Heart right ventricle (tissue), 16 donors: ENCODE measurements around the gene CCDC154. TPM values are rescaled to one million over a fixed set of nuclear protein-coding genes. Genes with fewer than 3 reads are reported as not detected.

Experiments
- ATAC-seq, 8 donors: fragments of 200-7000 bp; cut with Tn5 transposase; one replicate each; pipeline ENCODE4 v1.9.1; 2020; ENCODE audit warnings: mild to moderate bottlenecking in 8 of 8, moderate library complexity in 8 of 8, moderate number of reproducible peaks in 1 of 8
- DNase-seq, 2 donors: peaks; one replicate each; pipeline ENCODE4 v3.0.0-alpha.2; 2020
- H3K27ac ChIP-seq, 10 donors: fragments of 200-600 bp; sonication (generic) in 2 of 10; one replicate each; pipeline versions ENCODE4 v1.5.0 to v1.8.0; 2020 to 2022; ENCODE audit warnings: mild to moderate bottlenecking in 3 of 10
- H3K27me3 ChIP-seq, 7 donors: fragments of 200-600 bp; one replicate each; pipeline ENCODE4 v1.8.0; 2021 to 2022; ENCODE audit warnings: mild to moderate bottlenecking in 2 of 7
- H3K36me3 ChIP-seq, 9 donors: fragments of 200-600 bp; sonication (generic) in 1 of 9; one replicate each; pipeline versions ENCODE4 v1.5.0 to v1.8.0; 2020 to 2022; ENCODE audit warnings: mild to moderate bottlenecking in 2 of 9
- H3K4me1 ChIP-seq, 9 donors: fragments of 200-600 bp; sonication (generic) in 1 of 9; one replicate each; pipeline versions ENCODE4 v1.5.0 to v1.8.0; 2020 to 2022; ENCODE audit warnings: mild to moderate bottlenecking in 4 of 9
- H3K4me3 ChIP-seq, 10 donors: fragments of 200-600 bp; sonication (generic) in 2 of 10; one replicate each; pipeline versions ENCODE4 v1.5.0 to v1.8.0; 2020 to 2022; ENCODE audit warnings: mild to moderate bottlenecking in 7 of 10, moderate library complexity in 2 of 10
- H3K9me3 ChIP-seq, 11 donors: fragments of 200-600 bp in 10 of 11; sonication (generic) in 2 of 11; one replicate each; pipeline versions ENCODE4 v1.5.0 to v1.8.0; 2013 to 2022; ENCODE audit warnings: mild to moderate bottlenecking in 2 of 11, control low read depth in 1 of 11, moderate library complexity in 1 of 11
- CTCF ChIP-seq, 9 donors: fragments of 200-600 bp; sonication (generic) in 2 of 9; IDR thresholded peaks; one replicate each; pipeline versions ENCODE4 v1.5.0 to v1.8.0; 2021 to 2022; ENCODE audit warnings: antibody characterized with exemption in 9 of 9, mild to moderate bottlenecking in 5 of 9, moderate library complexity in 1 of 9
- WGBS, 2 donors: extraction: QIAGEN DNeasy Blood & Tissue Kit; methylation state at CpG; one replicate each; pipeline ENCODE4 v1.1.7; 2013; ENCODE audit warnings: inconsistent platforms in 1 of 2; 5-methylcytosine and 5-hydroxymethylcytosine counted together
- intact Hi-C, 10 donors: fragments of 100-400 bp; cut with DNase I; formaldehyde crosslinking; loops; one replicate each; pipeline versions ENCODE4 v1.11.1 to v1.14.2; 2022
- polyA plus RNA-seq, 2 donors: library from polyadenylated mRNA; stranded (reverse); fragments of 200-250 nt; gene quantifications; one replicate each; pipeline ENCODE4 v1.2.3, GENCODE V29; 2013
- total RNA-seq, 10 donors: library from RNA; stranded (reverse); fragmentation: NEBNext Ultra II Directional in 3 of 10; extraction: Animal tissue kit (Norgen Biotek cat#: 25700) in 3 of 10; gene quantifications; one replicate each; pipeline versions ENCODE4 v1.2.1 to v1.2.4, GENCODE V29; 2021 to 2023
- donor health status: Arrhythmogenic right ventricular cardiomyopathy.
- donor health status: ischemic (EF 13 %, LVEDD 7.1; RV severe dilation, severe dysfunction).
- donor health status: healthy with polysubstance abuse.
- donor health status: DM: no; HTN: yes; CAD: no.
- donor health status: DM: no; HTN: no; CAD: no.
- donor health status: ischemic (EF 25% LVEDD 6.9; RV normal size, moderate dysfunction).
- donor health status: ischemic (EF 25% LVEDD 5.7; RV mildly dilated, moderate dysfunction).
- donor health status: healthy.
- donor health status: DM: yes; HTN: yes; CAD: no.
- donor health status: Ischemic cardiomyopathy.
- donor health status: ischemic (EF 35%, LVEDD 5.7; RV mildly dilated, moderate dysfunction).
- donor health status: nonischemic (EF 11% LVEDD 7.7; RV severe dilation, severe dysfunction).
- donor health status: DM: yes; HTN: yes; CAD: no.
- donor health status: PGD.
- donor health status: ischemic (EF 29% LVEDD 5.4; RV normal size, mild dysfunction).
- donor health status: nonischemic (EF 23%, LVEDD 6.1; RV moderate dilation, normal function).

CCDC154 gene
- total and polyA plus RNA-seq, 12 donors: 0.17 to 5.9 (median 0.75) TPM

- H3K4me3 ChIP-seq: peak within 1 kb of the TSS; percentile 61 to 99 (median 90)
- H3K9me3 ChIP-seq: peaks cover 0 to 3% (median 0%) of the 10 kb centered on the region in 11 donors
- no peaks in the 10 kb centered on the region for H3K27me3 ChIP-seq
- ATAC-seq (peak; percentile 94 to 98 (median 98)), DNase-seq (peak; percentile 90 to 93)
- TF ChIP-seq CTCF (IDR thresholded peaks at IDR 0.05): no peak
- WGBS, 2 donors: 0 to 1% methylated on average over 85 to 99 of the region's 99 CpGs
- H3K36me3 ChIP-seq: no peaks in the 10 kb centered on the region
- H3K4me1 ChIP-seq: peaks cover 5 to 51% (median 24%) of the 10 kb centered on the region in 9 donors
- intact Hi-C loops: loop anchor here in 3 of 10 donors (5.0 to 10.0 kb wide), 3 partner anchors 48 to 60 kb away; partner anchors contain the start of genes UNKL (in 1 of the 3) and UQCC4 (in 1 of the 3)
- peak within 1 kb of the TSS; percentile 42 to 99 (median 94) for H3K27ac ChIP-seq
These were observed 30.6 kb upstream of the CCDC154 start, which contains the start of gene CLCN7 for GRCh38 chr16:1474796-1475551. Gene CLCN7 (minus strand): TSS chr16:1475028. CDS start chr16:1474974, 54 bp downstream.

- peak overlapping the region; percentile 61 to 99 (median 90) for H3K4me3 ChIP-seq
- 8 to 9% methylated on average over 54 to 57 of the region's 57 CpGs for WGBS, 2 donors
- H3K4me1 ChIP-seq: peaks cover 5 to 59% (median 24%) of the 10 kb centered on the region in 9 donors
- no peaks in the 10 kb centered on the region for H3K36me3 ChIP-seq
- intact Hi-C loops: loop anchor here in 3 of 10 donors (5.0 to 10.0 kb wide), 3 partner anchors 47 to 59 kb away; partner anchors contain the start of genes UNKL (in 1 of the 3) and UQCC4 (in 1 of the 3)
- TF ChIP-seq CTCF (IDR thresholded peaks at IDR 0.05): no peak
- H3K27me3 ChIP-seq: no peaks in the 10 kb centered on the region
- no peak for DNase-seq
- H3K9me3 ChIP-seq: peaks cover 0 to 3% (median 0%) of the 10 kb centered on the region in 11 donors
- peak overlapping the region in 9 of 10 donors; percentile 89 to 99 (median 95) for H3K27ac ChIP-seq
- no peak for ATAC-seq
These were observed 29.9 kb upstream of the CCDC154 start for GRCh38 chr16:1474082-1474795.

DNA sequence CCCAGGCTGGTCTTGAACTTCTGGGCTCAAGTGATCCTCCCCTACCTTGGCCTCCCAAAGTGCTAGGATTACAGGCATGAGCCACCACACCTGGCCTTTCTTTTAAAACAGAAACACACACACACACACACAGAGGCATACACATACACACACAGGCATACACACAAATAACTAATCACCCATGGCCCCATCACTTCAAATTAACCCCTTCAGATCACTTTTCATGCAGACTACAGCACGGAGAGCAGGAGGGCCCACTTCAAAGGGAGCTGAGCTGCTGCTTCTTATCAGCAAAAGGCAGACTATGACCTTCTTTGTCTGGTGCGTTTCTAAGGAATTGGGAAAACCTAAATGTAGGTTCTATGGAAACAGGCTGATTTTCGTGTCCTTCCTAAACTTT, 28.6 kb upstream of the CCDC154 start:
- H3K27ac ChIP-seq: no peak overlapping the region
- H3K4me1 ChIP-seq: peaks cover 5 to 69% (median 26%) of the 10 kb centered on the region in 9 donors
- WGBS, 2 donors: 59 to 74% methylated on average over 3 of the region's 3 CpGs
- no peak for TF ChIP-seq CTCF (IDR thresholded peaks at IDR 0.05)
- no peak overlapping the region for H3K4me3 ChIP-seq
- DNase-seq: no peak
- no peak for ATAC-seq
- H3K27me3 ChIP-seq: no peaks in the 10 kb centered on the region
- intact Hi-C loops: loop anchor here in 3 of 10 donors (5.0 to 10.0 kb wide), 3 partner anchors 46 to 58 kb away; partner anchors contain the start of genes UNKL (in 1 of the 3) and UQCC4 (in 1 of the 3)
- H3K36me3 ChIP-seq: no peaks in the 10 kb centered on the region
- peaks cover 0 to 3% (median 0%) of the 10 kb centered on the region in 11 donors for H3K9me3 ChIP-seq
